ENCODE results near the gene SIGLEC8.
"Not testable (repeated sequence)": the region's sequence is repeated elsewhere in the genome, so short reads cannot be mapped to it uniquely, and the experiment has no call there.

The SIGLEC8 gene

GRCh38 chr19:51473009-51473707 lies 14.9 kb upstream of the SIGLEC8 start:
- peak; percentile 90 for DNase-seq (ENCODE audit: low spot score)

GRCh38 chr19:51472607-51473006 lies 14.4 kb upstream of the SIGLEC8 start:
- no peak for DNase-seq (ENCODE audit: low spot score)

GRCh38 chr19:51471527-51471926 lies 13.3 kb upstream of the SIGLEC8 start:
- no peak for DNase-seq (ENCODE audit: low spot score)

- no peak for DNase-seq (ENCODE audit: low spot score)
These were observed 12.7 kb upstream of the SIGLEC8 start for GRCh38 chr19:51470966-51471365.

DNA sequence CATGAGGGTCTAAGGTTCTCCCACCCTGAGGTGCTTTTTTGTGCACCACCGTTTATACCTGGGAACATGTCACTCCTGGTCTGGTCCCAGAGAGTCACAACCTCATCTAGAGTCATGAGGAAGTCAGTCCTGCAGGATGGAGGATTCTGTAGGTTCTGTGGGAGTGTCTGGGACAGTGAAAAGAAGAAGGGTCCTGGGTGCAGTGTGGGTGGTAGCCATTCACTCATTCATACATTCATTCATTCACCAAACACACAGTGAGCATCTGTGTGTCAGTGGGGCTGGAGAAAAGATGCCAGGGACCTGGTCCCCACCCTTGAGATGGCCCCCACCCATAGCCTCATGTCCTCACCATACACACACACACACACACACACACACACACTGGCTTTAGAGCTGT lies 11.4 kb upstream of the SIGLEC8 start:
- no peak for DNase-seq (ENCODE audit: low spot score)

GRCh38 chr19:51469162-51469561 lies 10.9 kb upstream of the SIGLEC8 start:
- no peak for DNase-seq (ENCODE audit: low spot score)

DNA sequence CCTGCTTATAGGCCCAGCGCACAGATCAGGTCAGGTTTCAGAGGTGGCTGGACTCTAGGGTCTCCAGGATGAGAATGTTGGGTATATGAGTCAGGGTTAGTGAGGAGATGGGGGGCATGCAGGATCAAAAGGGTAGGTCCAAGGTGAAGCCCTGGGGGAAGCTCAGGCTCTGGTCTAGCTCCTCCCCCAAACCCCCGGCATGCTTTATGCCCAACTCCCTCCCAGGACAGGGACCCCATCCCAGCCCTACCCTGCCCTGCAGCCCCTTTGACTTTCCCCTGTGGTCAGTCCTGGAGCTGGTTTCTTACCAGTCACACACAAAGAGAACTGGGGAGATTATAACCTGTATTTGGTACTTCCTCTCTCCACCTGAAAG lies 10.3 kb upstream of the SIGLEC8 start:
- DNase-seq (ENCODE audit: low spot score), result no peak

- DNase-seq (ENCODE audit: low spot score), result no peak
These were observed 9.8 kb upstream of the SIGLEC8 start for GRCh38 chr19:51467864-51468544.

DNA sequence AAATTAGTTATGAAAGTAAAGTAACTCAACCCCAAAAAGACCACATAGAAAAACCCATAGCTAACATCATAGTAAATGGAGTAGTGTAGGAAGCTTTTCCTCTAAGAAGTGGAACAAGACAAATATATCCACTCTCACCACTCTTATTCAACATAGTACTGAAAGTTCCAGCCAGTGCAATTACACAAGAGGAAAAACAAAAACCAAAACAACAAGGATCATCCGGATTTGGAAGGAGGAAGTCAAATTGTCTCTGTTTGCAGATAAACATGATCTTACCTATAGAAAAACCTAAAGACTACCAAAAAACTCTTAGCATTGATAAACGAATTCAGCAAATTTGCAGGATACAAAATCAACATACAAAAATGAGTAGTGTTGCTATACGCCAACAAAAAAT lies 8.5 kb upstream of the SIGLEC8 start:
- DNase-seq (ENCODE audit: low spot score), result no peak

DNA sequence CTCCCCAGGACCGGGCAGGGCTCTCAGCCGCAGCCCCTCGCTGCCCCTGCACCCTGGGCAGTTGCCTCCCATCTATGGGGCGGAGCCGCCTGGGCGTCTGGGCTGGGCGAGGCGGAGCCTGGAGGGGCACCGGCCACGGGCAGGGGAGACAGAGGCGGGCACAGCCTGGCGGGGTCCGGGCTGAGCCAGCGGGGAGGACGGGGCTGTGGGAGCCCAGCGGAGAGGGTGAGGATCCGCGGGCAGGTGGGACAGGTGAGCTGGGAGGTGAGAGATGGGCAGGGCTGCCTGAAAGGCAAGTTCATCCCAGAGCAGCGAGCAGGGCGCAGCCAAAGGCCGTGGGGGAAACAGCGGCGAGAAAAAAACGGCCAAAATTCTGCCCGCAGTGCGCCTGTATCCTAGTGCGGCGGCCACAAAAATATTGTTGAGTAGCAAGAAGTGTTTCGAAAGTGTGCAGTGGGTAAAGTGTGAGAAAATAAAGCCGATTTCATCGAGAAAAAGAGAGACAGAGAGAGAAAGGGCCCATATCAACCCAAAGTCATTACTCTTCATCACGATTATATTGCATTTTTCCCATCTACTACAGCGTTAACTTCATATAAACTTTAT lies 5.8 kb upstream of the SIGLEC8 start:
- DNase-seq (ENCODE audit: low spot score), result not testable (repeated sequence)

DNA sequence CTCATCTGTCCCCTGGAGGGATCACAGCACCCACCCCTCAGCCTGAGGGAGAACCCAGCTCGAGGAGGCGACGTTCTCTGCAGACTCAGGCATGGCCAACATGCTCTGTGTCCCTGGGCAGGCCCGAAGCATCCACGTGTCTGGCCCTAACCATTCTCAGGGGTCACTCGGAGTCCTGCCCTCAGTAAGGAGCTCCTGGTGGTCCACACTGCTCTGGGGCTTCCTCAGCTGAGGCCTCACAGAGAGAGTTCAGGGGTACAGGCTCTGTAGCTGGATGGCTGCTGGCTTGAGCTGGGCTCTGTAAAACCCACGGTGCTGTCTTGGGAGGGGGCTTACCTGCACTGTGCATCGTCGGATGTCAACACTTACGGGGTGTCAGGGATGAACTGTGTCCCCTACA lies 4.4 kb upstream of the SIGLEC8 start:
- no peak for DNase-seq (ENCODE audit: low spot score)

GRCh38 chr19:51462276-51462675 lies 4.0 kb upstream of the SIGLEC8 start:
- no peak for DNase-seq (ENCODE audit: low spot score)

DNA sequence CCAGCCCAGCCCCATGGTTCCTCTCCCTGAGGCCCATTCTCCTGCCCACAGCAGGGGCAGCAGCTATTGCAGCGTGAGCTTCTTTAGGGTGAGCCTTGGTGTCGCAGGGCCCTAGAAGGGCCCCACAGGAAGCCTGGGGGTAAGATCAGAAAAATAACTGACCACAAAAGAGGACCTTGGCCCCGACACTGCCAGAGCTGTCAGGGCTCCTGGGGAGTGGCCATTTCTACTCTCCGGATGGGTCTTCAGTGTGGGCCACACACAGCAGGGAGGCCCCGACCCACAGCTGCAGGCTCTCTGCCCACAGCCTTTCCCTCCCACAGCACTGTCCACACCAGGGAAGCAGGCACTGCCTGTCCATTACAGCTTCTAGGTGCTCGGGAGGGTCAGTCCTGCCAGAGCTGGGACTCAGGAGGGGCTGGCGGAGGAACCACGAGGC lies 3.5 kb upstream of the SIGLEC8 start:
- DNase-seq (ENCODE audit: low spot score), result no peak

GRCh38 chr19:51460164-51460992 lies 2.1 kb upstream of the SIGLEC8 start:
- DNase-seq (ENCODE audit: low spot score), result no peak

DNA sequence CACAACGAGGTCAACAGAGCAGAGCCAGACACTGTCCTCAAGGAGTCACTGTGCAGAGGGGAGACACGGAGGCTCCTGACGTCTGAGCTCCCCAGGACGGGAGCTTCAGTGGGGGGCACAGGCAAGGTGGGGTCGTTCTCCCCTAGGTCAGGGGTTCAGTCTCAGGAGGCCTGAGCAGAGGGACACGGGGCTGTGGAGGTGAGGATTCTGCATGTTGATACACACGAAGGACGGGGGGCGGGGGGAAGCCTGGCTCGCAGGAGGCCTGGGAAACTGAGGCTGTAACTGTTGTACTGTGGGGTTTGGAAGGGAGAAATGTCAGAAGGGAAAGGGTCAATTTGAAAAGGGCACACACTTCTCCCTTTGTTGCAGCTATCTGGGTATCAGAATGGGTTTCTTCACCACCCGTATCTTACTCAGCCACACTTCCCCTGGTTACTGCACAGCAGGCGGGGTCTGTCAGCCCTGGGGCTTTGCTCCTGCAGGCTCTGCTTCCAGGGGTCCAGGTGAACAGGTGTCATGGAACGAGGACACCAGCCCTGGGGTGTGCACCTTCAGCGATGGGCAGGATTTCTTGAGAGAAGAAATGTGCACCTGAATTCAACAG lies 748 bp upstream of the SIGLEC8 start:
- DNase-seq (ENCODE audit: low spot score), result no peak

- no peak for DNase-seq (ENCODE audit: low spot score)
These were observed 772 bp downstream of the SIGLEC8 start for GRCh38 chr19:51457351-51458013.

- DNase-seq (ENCODE audit: low spot score), result no peak
These were observed 1.5 kb downstream of the SIGLEC8 start for GRCh38 chr19:51456541-51457290.

DNA sequence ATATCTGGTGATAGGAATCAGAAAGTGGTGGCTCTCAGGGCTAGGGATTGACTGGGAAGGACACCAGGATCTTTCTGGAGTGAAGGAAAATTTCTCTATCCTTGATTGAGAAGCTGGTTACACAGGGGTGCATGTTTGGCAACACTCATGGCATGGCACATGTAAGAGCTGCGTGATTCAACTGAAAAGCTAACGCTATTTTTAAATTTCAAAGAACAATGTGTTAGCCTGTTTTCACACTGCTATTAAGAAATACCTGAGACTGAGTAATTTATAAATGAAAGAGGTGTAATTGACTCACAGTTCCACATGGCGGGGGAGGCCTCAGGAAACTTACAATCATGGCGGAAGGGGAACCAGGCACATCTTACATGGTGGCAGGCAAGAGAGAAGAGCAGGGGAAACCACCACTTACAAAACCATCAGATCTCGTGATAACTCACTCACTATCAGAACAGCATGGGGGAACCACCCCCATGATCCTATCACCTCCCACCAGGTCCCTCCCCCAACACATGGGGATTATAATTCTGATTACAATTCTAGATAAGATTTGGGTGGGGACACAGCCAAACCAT lies 7.4 kb downstream of the SIGLEC8 start:
- DNase-seq (ENCODE audit: low spot score), result no peak

GRCh38 chr19:51448411-51449016 lies 9.7 kb downstream of the SIGLEC8 start:
- no peak for DNase-seq (ENCODE audit: low spot score)

DNA sequence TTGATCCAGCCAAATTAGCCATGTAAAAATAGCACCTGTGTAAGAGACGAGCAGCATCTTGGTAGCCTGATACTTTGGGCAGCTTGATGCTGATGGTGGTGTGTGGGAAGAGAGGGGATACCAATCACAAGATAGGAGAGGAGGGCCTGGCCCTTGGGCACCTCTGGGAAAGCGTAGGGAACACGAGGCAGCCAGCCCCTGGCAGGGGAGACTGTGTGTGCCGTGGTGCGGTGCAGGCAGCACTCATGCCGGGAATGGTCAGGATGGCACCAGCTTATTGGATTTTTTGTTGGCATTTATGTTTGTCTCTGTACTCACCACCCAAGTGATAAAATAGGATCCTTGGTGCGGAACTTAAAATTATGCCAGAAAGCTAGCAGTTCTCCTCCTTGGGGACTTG lies 10.2 kb downstream of the SIGLEC8 start:
- no peak for DNase-seq (ENCODE audit: low spot score)

Data from hematopoietic multipotent progenitor cell treated with erythropoietin and hydrocortisone succinate and interleukin-3 and kit ligand, for 15 days (in vitro differentiated cells).